ENCODE results near the gene ANKS4B. TPM values are rescaled to one million over a fixed set of nuclear protein-coding genes. Genes with fewer than 3 reads are reported as not detected.

Gene ANKS4B
- total RNA-seq, 3 donors from 2014 or later (not counting 1 experiment from before 2014, with no cell fraction given): 0.10 TPM; not detected in 2

DNA sequence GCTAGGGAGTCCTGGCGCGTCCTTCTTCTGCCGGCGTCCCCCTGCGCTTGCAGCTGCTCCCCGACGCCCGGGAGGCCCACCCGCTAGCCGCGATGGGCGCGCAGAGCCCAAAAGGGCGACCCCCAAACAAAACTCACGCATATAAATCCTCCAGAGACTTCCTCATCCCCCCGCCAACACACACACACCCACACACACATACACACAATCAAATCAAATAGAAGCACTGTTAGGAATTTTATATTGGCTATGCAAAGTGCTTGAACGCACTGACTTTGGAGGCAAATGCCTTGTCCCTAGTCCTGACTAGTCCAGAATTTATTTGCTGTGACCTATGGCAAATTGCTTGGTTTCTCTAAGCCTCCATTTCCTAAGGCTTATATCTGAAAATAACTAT is 68.4 kb downstream of the ANKS4B start:
- no peaks in the 10 kb centered on the region for H3K36me3 ChIP-seq (ENCODE audit: control insufficient read depth, insufficient read depth, low read length)
- intact Hi-C loops (cut with micrococcal nuclease): no loop called here
- H3K4me1 Mint-ChIP-seq: peaks cover 18 to 19% of the 10 kb centered on the region in 2 donors
- ATAC-seq (no peak), DNase-seq (no peak)
- H3K9me3 ChIP-seq (ENCODE audit: control insufficient read depth, insufficient read depth, low read length): no peaks in the 10 kb centered on the region
- peaks cover 41 to 63% of the 10 kb centered on the region in 2 donors for H3K27me3 Mint-ChIP-seq (ENCODE audit: low read depth in 2 of 2)
- H3K4me1 ChIP-seq (ENCODE audit: control insufficient read depth, insufficient read depth, low read length): peaks cover 11% of the 10 kb centered on the region
- no peaks in the 10 kb centered on the region for H3K27me3 ChIP-seq (ENCODE audit: control insufficient read depth, insufficient read depth, low read length)
- WGBS (ENCODE audit: insufficient coverage): 3% methylated on average over 17 of the region's 17 CpGs
- H3K4me3 ChIP-seq (ENCODE audit: low read length): no peak overlapping the region
- H3K36me3 Mint-ChIP-seq: no peaks in the 10 kb centered on the region
- no peaks in the 10 kb centered on the region for H3K9me3 Mint-ChIP-seq
- H3K4me3 Mint-ChIP-seq: peak overlapping the region; percentile 49
- H3K27ac Mint-ChIP-seq: no peak overlapping the region
- TF ChIP-seq, protein P1, sequence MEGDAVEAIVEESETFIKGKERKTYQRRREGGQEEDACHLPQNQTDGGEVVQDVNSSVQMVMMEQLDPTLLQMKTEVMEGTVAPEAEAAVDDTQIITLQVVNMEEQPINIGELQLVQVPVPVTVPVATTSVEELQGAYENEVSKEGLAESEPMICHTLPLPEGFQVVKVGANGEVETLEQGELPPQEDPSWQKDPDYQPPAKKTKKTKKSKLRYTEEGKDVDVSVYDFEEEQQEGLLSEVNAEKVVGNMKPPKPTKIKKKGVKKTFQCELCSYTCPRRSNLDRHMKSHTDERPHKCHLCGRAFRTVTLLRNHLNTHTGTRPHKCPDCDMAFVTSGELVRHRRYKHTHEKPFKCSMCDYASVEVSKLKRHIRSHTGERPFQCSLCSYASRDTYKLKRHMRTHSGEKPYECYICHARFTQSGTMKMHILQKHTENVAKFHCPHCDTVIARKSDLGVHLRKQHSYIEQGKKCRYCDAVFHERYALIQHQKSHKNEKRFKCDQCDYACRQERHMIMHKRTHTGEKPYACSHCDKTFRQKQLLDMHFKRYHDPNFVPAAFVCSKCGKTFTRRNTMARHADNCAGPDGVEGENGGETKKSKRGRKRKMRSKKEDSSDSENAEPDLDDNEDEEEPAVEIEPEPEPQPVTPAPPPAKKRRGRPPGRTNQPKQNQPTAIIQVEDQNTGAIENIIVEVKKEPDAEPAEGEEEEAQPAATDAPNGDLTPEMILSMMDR (IDR thresholded peaks at IDR 0.05): no peak
- no peak overlapping the region for H3K27ac ChIP-seq (ENCODE audit: low read length)

DNA sequence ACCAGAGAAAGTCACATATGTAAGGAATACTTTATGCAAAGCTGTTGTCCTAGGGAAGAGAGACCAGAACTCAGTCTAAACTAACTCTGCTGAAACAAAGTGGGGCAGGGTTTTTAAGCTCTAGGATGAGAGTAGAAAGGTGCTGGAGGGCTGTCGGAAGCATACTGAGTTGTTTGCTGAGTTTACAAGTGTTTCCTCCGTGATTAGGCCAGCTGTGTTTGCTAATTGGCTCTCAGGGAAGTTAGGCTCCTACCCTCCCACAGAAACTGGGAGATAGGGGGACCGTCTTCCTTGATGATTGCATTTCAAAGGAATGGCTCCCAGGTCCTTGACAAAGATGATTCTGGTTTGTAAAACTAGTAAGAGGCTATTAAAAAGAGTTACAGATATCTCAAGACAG is 69.0 kb downstream of the ANKS4B start:
- Mint-ChIP-seq H3K9me3 (no peaks in the 10 kb centered on the region), H3K4me1 (peaks cover 18 to 19% of the 10 kb centered on the region in 2 donors), H3K36me3 (no peaks in the 10 kb centered on the region), H3K27ac (no peak overlapping the region), H3K4me3 (peak overlapping the region; percentile 49), H3K27me3 (ENCODE audit: low read depth in 2 of 2) (peaks cover 41 to 63% of the 10 kb centered on the region in 2 donors)
- Histone ChIP-seq H3K27me3 (ENCODE audit: control insufficient read depth, insufficient read depth, low read length) (no peaks in the 10 kb centered on the region), H3K4me3 (ENCODE audit: low read length) (no peak overlapping the region), H3K36me3 (ENCODE audit: control insufficient read depth, insufficient read depth, low read length) (no peaks in the 10 kb centered on the region), H3K4me1 (ENCODE audit: control insufficient read depth, insufficient read depth, low read length) (peaks cover 11% of the 10 kb centered on the region), H3K27ac (ENCODE audit: low read length) (no peak overlapping the region), H3K9me3 (ENCODE audit: control insufficient read depth, insufficient read depth, low read length) (no peaks in the 10 kb centered on the region)
- no peak for ATAC-seq
- 75% methylated on average over 3 of the region's 3 CpGs for WGBS (ENCODE audit: insufficient coverage)
- DNase-seq: no peak
- TF ChIP-seq, protein P1 (IDR thresholded peaks at IDR 0.05): no peak
- intact Hi-C loops (cut with micrococcal nuclease): no loop called here

DNA sequence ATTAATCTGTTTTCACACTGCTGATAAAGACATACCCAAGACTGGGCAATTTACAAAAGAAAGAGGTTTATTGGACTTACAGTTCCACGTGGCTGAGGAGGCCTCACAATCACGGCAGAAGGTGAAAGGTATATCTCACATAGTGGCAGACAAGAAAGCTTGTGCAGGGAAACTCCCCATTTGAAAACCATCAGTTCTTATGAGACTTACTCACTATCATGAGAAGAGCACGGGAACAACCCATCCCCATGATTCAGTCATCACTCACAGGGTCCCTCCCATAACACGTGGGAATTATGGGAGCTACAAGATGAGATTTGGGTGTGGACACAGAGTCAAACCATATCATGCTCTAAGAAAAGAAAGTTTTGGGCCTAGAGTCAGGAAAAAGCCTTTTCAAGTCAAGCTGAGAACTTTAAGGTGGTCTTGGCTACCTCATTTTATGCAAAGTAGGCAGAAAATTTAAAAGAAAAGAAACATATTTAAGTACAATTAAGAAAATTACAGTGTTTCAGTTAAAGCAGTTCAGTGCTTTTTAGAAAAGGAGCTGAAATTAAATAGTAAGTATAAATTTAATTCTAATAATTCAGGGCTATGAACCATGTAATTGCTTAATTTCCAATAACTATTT is 69.5 kb downstream of the ANKS4B start:
- peaks cover 41 to 60% of the 10 kb centered on the region in 2 donors for H3K27me3 Mint-ChIP-seq (ENCODE audit: low read depth in 2 of 2)
- no peak overlapping the region for H3K27ac Mint-ChIP-seq
- H3K36me3 Mint-ChIP-seq: no peaks in the 10 kb centered on the region
- no peak for DNase-seq
- H3K4me3 ChIP-seq (ENCODE audit: low read length): no peak overlapping the region
- H3K36me3 ChIP-seq (ENCODE audit: control insufficient read depth, insufficient read depth, low read length): no peaks in the 10 kb centered on the region
- H3K4me1 Mint-ChIP-seq: peaks cover 18 to 19% of the 10 kb centered on the region in 2 donors
- H3K9me3 Mint-ChIP-seq: no peaks in the 10 kb centered on the region
- no peak for ATAC-seq
- H3K4me3 Mint-ChIP-seq: no peak overlapping the region
- no peaks in the 10 kb centered on the region for H3K27me3 ChIP-seq (ENCODE audit: control insufficient read depth, insufficient read depth, low read length)
- intact Hi-C loops (cut with micrococcal nuclease): no loop called here
- TF ChIP-seq, protein P1 (IDR thresholded peaks at IDR 0.05): no peak
- H3K4me1 ChIP-seq (ENCODE audit: control insufficient read depth, insufficient read depth, low read length): peaks cover 11% of the 10 kb centered on the region
- H3K27ac ChIP-seq (ENCODE audit: low read length): no peak overlapping the region
- 87% methylated on average over 4 of the region's 4 CpGs for WGBS (ENCODE audit: insufficient coverage)
- no peaks in the 10 kb centered on the region for H3K9me3 ChIP-seq (ENCODE audit: control insufficient read depth, insufficient read depth, low read length)

Other genes starting within 250 kb of the ANKS4B start
- not detected for gene DNAH3, start 82.9 kb upstream of the ANKS4B start, total RNA-seq
- gene LDAF1, start 75.0 kb upstream of the ANKS4B start, total RNA-seq: 10 to 100 TPM in 1 of 3 donors, 1 to 10 TPM in 2; 4.6 to 12.9 (median 5.9) TPM
- not detected for gene ZP2, start 22.1 kb upstream of the ANKS4B start, total RNA-seq
- gene CRYM, start 44.6 kb downstream of the ANKS4B start, total RNA-seq: not detected

Measured in natural killer cell (primary cell).